ENCODE measurements around the gene PRTG.

The PRTG gene

DNA sequence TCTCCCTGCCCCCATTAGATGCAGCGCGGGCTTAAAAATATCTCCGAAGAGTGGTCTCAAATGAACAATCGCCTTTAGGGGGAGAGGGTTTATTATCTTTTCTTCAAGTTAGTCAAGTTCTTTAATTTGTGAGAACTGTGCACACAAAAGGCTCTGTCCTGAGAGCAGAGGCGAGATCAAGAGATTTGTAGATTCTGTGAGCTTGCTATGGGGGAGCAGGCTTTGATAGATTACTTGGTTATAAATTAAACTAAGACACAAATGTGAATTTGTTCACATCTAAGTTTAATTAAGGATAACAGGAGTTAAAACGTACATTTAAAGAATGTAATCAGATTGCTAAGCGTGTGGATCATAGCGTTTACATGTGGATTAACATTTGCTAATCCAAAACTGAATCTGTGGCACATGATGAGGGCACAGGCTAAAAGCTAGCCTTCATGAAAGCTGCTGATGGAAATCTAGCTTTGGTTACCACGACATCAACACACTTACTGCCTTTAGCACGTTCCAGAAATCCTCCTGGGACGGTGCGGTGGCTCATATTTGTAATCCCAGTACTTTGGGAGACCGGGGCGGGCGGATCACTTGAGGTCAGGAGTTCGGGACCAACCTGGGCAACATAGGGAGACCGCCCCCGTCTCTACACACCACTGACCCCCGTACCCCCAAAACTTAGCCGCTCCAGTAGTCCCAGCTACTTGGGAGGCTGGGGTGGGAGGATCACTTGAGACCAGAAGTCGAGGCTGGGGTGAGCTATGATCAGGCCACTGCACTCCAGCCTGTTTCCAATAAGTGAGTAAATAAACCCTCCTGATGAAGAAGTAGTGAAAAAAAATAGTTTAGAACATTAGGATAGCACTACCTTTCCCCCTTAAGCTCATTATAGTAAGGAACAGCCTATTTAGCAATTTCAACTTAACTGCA, 1.0 kb upstream of the PRTG start:
- H3K4me3 ChIP-seq (ENCODE audit: low read depth, low read length): peak overlapping the region; percentile 74
- TF ChIP-seq, protein P1, sequence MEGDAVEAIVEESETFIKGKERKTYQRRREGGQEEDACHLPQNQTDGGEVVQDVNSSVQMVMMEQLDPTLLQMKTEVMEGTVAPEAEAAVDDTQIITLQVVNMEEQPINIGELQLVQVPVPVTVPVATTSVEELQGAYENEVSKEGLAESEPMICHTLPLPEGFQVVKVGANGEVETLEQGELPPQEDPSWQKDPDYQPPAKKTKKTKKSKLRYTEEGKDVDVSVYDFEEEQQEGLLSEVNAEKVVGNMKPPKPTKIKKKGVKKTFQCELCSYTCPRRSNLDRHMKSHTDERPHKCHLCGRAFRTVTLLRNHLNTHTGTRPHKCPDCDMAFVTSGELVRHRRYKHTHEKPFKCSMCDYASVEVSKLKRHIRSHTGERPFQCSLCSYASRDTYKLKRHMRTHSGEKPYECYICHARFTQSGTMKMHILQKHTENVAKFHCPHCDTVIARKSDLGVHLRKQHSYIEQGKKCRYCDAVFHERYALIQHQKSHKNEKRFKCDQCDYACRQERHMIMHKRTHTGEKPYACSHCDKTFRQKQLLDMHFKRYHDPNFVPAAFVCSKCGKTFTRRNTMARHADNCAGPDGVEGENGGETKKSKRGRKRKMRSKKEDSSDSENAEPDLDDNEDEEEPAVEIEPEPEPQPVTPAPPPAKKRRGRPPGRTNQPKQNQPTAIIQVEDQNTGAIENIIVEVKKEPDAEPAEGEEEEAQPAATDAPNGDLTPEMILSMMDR (IDR thresholded peaks at IDR 0.05; ENCODE audit: low read depth, low read length, missing control alignments): no peak
- in situ Hi-C loops (cut with HindIII; ENCODE audit: low sequenced_read_pairs): no loop called here
- DNase-seq (ENCODE audit: low read depth): no peak

DNA sequence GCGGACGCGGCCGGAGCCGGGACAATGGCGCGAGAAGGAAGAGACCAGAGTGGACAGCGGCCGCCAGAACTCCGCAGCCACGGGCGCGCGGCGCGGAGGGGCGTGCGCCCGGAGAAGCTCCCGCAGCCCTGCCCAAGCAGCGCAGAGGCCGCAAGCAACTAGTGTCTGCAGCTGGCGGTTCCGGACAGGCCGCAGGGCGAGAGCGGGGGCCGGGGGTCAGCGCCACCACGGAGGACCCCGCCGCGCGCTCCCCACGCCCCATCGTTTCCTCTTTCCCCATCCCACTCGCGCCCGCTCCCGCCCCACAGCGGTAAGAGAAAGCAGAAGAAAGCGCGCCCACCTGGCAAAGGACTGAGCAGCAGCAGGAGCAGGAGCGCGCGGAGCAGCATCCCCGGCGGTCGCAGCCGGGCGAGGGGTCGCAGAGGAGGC, 440 bp downstream of the PRTG start:
- in situ Hi-C loops (cut with HindIII; ENCODE audit: low sequenced_read_pairs): no loop called here
- TF ChIP-seq, protein P1 (IDR thresholded peaks at IDR 0.05; ENCODE audit: low read depth, low read length, missing control alignments): no peak
- peak overlapping the region; percentile 74 for H3K4me3 ChIP-seq (ENCODE audit: low read depth, low read length)
- no peak for DNase-seq (ENCODE audit: low read depth)

DNA sequence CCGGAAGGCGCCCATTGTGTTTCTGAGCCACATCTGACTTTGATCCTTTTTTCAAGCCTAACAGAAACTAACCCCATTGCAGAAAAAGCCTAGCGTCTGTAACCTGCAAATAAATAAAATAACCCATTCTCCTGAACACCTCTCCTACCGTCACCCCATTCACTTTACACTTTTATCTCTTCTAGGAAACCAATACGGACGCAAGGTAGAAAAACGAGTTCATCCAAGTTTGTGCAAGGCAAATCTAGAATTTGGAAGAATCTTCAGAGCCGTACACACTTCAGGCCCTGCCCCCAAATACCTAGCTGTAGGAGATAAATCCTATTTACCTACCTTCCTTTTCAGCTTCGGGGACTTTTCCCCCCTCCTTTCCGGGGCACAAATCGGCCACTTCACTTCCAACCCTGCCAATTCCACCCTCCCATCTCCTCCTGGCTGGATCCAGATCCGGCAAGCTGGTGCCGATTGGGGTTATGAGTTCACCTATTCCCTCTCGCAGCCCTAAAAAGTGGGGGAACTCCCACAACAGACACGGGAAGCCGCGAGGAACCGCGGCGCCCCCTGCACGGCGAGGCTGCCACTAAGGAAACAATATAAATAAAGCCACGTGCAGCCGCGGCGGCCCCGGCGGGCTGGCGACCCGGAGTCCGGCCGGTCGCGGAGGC, 987 bp downstream of the PRTG start:
- no peak for DNase-seq (ENCODE audit: low read depth)
- H3K4me3 ChIP-seq (ENCODE audit: low read depth, low read length): peak overlapping the region; percentile 74
- TF ChIP-seq, protein P1 (IDR thresholded peaks at IDR 0.05; ENCODE audit: low read depth, low read length, missing control alignments): peak; percentile 6
- in situ Hi-C loops (cut with HindIII; ENCODE audit: low sequenced_read_pairs): no loop called here

DNA sequence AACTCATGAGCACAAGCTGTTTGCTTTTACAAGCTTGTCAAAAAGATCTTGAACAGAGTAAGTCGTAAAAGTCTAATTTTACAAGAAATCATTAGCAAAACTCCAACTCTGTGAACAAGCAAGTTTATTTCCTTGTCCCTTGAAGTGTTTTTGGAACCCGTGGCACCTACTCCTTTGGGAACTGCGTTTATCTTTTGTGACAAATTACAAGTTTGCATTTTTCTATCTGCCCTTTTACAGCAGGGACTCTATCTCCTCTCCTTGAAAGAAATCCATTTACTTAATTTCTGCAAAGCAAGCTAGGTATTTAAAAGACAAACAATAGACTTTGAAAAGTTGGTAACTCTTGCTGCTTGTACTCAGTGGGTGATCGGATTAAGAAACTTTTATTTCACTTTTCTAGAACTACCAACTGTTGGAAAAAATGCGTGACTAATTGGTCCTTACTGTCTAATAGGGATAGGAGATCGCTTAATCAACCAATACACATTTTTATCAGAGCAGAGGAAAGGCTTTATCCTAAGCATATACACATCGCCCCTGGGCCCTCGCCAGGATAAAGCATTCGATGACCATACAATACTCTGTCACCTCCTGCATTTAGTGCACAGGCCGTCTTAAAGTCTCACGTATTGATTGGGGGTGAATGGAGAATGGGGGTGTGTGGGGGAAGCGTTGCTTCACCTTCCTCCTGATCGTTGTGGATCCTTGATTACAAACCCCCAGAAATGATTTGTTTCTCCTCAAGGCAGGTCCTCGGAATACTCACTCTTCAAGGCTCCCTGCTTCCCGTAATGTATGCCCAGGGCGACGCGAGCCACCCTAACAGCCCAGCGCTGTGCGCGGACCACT, 1.7 kb downstream of the PRTG start:
- peak overlapping the region; percentile 74 for H3K4me3 ChIP-seq (ENCODE audit: low read depth, low read length)
- in situ Hi-C loops (cut with HindIII; ENCODE audit: low sequenced_read_pairs): no loop called here
- TF ChIP-seq, protein P1 (IDR thresholded peaks at IDR 0.05; ENCODE audit: low read depth, low read length, missing control alignments): no peak
- DNase-seq (ENCODE audit: low read depth): peak; percentile 48

DNA sequence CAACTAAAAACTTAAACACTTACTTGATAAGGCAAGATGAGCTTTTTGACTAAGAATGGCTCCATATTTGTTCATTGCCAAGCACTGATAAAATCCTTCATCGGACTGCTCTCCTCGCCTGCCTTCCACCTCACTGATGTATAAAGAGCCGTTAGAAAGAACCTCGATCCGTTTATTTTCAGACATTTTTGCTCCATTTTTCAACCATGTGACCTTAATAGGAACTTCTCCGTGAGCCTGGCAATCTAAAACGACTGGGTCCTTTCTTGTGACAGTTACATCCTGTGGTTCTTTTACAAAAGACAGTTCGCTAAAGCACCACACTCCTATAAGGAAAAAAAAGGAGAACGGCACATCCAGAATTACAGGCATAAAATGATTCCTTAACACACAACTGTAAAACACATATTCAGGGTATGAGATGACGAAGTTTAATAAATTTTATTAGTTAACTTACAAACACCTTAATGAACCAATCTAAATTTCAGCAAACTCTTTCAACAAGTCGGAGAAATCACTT, 2.5 kb downstream of the PRTG start:
- TF ChIP-seq, protein P1 (IDR thresholded peaks at IDR 0.05; ENCODE audit: low read depth, low read length, missing control alignments): no peak
- DNase-seq (ENCODE audit: low read depth): no peak
- H3K4me3 ChIP-seq (ENCODE audit: low read depth, low read length): peak overlapping the region; percentile 74
- in situ Hi-C loops (cut with HindIII; ENCODE audit: low sequenced_read_pairs): no loop called here

DNA sequence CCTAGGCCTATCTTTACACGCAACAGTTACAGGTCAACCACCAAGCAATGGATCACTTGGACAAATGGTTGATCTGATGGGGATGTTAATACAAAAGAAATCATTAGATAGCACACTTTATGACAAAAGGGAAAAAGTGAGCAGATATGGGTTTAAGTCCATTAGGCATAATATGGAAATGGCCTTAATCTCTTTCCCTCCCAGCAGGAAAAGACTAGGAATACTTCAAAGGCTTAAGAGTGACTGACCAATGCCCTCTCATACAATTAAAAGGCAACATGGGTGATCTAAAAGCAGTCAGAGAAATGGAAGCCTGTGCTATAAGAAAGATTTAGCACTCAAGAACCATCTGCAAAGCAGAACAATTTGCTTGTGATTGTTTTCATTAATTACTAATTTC, 3.3 kb downstream of the PRTG start:
- in situ Hi-C loops (cut with HindIII; ENCODE audit: low sequenced_read_pairs): no loop called here

More for the DNA sequence above, 3.3 kb downstream of the PRTG start:
- no peak overlapping the region for H3K4me3 ChIP-seq (ENCODE audit: low read depth, low read length)
- no peak for DNase-seq (ENCODE audit: low read depth)
- TF ChIP-seq, protein P1 (IDR thresholded peaks at IDR 0.05; ENCODE audit: low read depth, low read length, missing control alignments): no peak
